ENCODE measurements around the gene PCMT1. TPM values are rescaled to one million over a fixed set of nuclear protein-coding genes. Genes with fewer than 3 reads are reported as not detected.

PCMT1 gene
- total and polyA plus RNA-seq, 2 of the 4 experiments (the other 2 are of a cell fraction) = 101 to 109 TPM

DNA sequence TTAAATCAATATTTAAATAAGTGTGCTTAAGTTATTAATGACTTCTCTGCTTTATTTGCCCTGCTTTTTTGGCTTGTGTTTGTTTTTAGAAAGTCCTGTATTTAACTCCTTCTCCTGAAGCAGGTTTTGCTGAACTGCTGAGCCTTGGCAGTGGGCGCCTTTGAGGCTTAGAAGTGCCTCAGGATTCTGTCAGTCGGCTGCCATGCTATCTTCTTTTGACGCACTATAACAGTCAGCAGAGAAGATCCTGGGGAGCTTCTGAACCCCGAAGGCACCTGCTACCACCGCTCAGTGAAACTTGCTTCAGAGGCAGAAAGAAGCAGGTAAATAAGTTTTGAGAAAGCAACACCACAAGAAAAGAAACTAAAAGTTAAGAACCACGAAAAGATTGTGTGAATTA is 22.4 kb downstream of the PCMT1 start:
- Histone ChIP-seq H4K5ac (ENCODE audit: low read depth, low read length) (no peak overlapping the region), H2BK20ac (ENCODE audit: low read depth, low read length) (no peak overlapping the region), H4K91ac (ENCODE audit: insufficient read depth, low read depth, low read length) (no peak overlapping the region), H3K79me1 (ENCODE audit: low read depth in 1 of 2, low read length in 2 of 2) (peaks cover 10 to 17% of the 10 kb centered on the region in 2 experiments), H3K4ac (ENCODE audit: low read depth, low read length) (no peak overlapping the region), H2BK15ac (ENCODE audit: low read depth, low read length) (no peak overlapping the region), H2AFZ (replicated peaks; ENCODE audit: low read length, poor library complexity) (no peak overlapping the region), H3K9me1 (ENCODE audit: insufficient read depth, low read length) (no peaks in the 10 kb centered on the region; the same call in 1 of the 2 replicates), H2BK120ac (ENCODE audit: low read depth, low read length) (no peak overlapping the region), H2BK5ac (ENCODE audit: low read depth, low read length, poor library complexity, severe bottlenecking) (no peak overlapping the region), H3K27me3 (ENCODE audit: control insufficient read depth, insufficient read depth, low read length) (no peaks in the 10 kb centered on the region), H3K18ac (ENCODE audit: low read depth, low read length) (no peak overlapping the region), H3K36me3 (ENCODE audit: control insufficient read depth, insufficient read depth, low read length) (peaks cover 18% of the 10 kb centered on the region), H4K20me1 (ENCODE audit: insufficient read depth, low read length) (no peaks in the 10 kb centered on the region), H3K14ac (replicated peaks; ENCODE audit: low read depth, low read length) (no peak overlapping the region), H3K27ac (ENCODE audit: insufficient read depth, low read length) (no peak overlapping the region), H3K56ac (ENCODE audit: extremely low read depth, insufficient read depth, low read length) (no peak overlapping the region), H2AK9ac (replicated peaks; ENCODE audit: low read depth, low read length, poor library complexity) (no peak overlapping the region), H3K4me1 (ENCODE audit: control insufficient read depth, insufficient read depth, low read length) (no peaks in the 10 kb centered on the region), H2AK5ac (ENCODE audit: low read depth, low read length) (no peak overlapping the region), H3K9me3 (ENCODE audit: control insufficient read depth, insufficient read depth, low read length) (no peaks in the 10 kb centered on the region), H4K8ac (ENCODE audit: low read depth in 2 of 2, low read length in 2 of 2) (no peak overlapping the region), H3K4me2 (ENCODE audit: low read depth, low read length) (no peak overlapping the region), H3K9ac (ENCODE audit: low read depth, low read length) (no peak overlapping the region), H3K23ac (ENCODE audit: low read depth, low read length) (no peak overlapping the region), H3K4me3 (ENCODE audit: insufficient read depth, low read depth, low read length) (no peak overlapping the region)
- DNase-seq (no peak), ATAC-seq (ENCODE audit: low read depth) (no peak)
- ChIA-PET POLR2A (ENCODE audit: unreplicated experiment) (no interaction called here), CTCF (no interaction called here)
- dilution Hi-C loops (cut with HindIII; ENCODE audit: low sequenced_read_pairs, unreplicated experiment) (no loop called here), intact Hi-C loops (cut with micrococcal nuclease) (no loop called here), in situ Hi-C loops (cut with MboI; ENCODE audit: low sequenced_read_pairs) (no loop called here)
- 92% methylated on average over 2 of the region's 6 CpGs; no CpG with 5 or more reads in 1 of the 2 experiments for WGBS, 2 experiments (ENCODE audit: extremely low coverage in 2 of 2, insufficient read length in 1 of 2)
- no TSS peak for BruUV-seq (replicated peaks)
- TF ChIP-seq RCOR1 (IDR thresholded peaks at IDR 0.05; ENCODE audit: insufficient replicate concordance, low read length) (no peak), CEBPB (IDR thresholded peaks at IDR 0.05; ENCODE audit: low read depth, low read length) (no peak), MXI1 (IDR thresholded peaks at IDR 0.05; ENCODE audit: borderline replicate concordance, low read depth, low read length) (no peak), CHD1 (IDR thresholded peaks at IDR 0.05; ENCODE audit: low read depth, low read length) (no peak)
